Ishikawa (cell line): ENCODE measurements around the gene FBXO7.

Experiments
- CEBPB ChIP-seq: IDR thresholded peaks from 2 replicates; pipeline ENCODE4 v1.6.1; 2012
- CREB1 ChIP-seq: IDR thresholded peaks from 2 replicates; pipeline ENCODE4 v1.6.1; 2012; ENCODE audit warnings: low read depth
- EGR1 ChIP-seq: IDR thresholded peaks from 2 replicates; pipeline ENCODE4 v1.6.1; 2012
- EP300 ChIP-seq: IDR thresholded peaks from 2 replicates; pipeline ENCODE4 v1.6.1; 2012; ENCODE audit warnings: borderline replicate concordance
- FOXM1 ChIP-seq: IDR thresholded peaks from 2 replicates; pipeline ENCODE4 v1.6.1; 2012; ENCODE audit warnings: low read depth, borderline replicate concordance
- MAX ChIP-seq: IDR thresholded peaks from 2 replicates; pipeline ENCODE4 v1.6.1; 2012
- NFIC ChIP-seq: IDR thresholded peaks from 2 replicates; pipeline ENCODE4 v1.6.1; 2012
- RAD21 ChIP-seq: IDR thresholded peaks from 2 replicates; pipeline ENCODE4 v1.6.1; 2012; ENCODE audit warnings: low read depth
- REST ChIP-seq: IDR thresholded peaks from 2 replicates; pipeline ENCODE4 v1.6.1; 2012; ENCODE audit warnings: low read depth, mild to moderate bottlenecking
- TAF1 ChIP-seq: IDR thresholded peaks from 2 replicates; pipeline ENCODE4 v1.6.1; 2012; ENCODE audit warnings: low read depth, mild to moderate bottlenecking
- TCF12 ChIP-seq: IDR thresholded peaks from 2 replicates; pipeline ENCODE4 v1.6.1; 2012; ENCODE audit warnings: low read depth
- TEAD4 ChIP-seq: IDR thresholded peaks from 2 replicates; pipeline ENCODE4 v1.6.1; 2012
- USF1 ChIP-seq: IDR thresholded peaks from 2 replicates; pipeline ENCODE4 v1.6.1; 2012
- YY1 ChIP-seq: IDR thresholded peaks from 2 replicates; pipeline ENCODE4 v1.6.1; 2012; ENCODE audit warnings: low read depth
- ZBTB7A ChIP-seq: IDR thresholded peaks from 2 replicates; pipeline ENCODE4 v1.6.1; 2012; ENCODE audit warnings: low read depth

The FBXO7 gene

GRCh38 chr22:32446321-32446720 lies 28.3 kb upstream of the FBXO7 start:
- TF ChIP-seq ZBTB7A = no peak
- TF ChIP-seq RAD21 = no peak
- TF ChIP-seq TAF1 = no peak
- no peak for TF ChIP-seq FOXM1
- no peak for TF ChIP-seq MAX
- no peak for TF ChIP-seq USF1
- TF ChIP-seq TEAD4 = no peak
- TF ChIP-seq CEBPB = no peak
- no peak for TF ChIP-seq CREB1
- TF ChIP-seq TCF12 = no peak
- TF ChIP-seq NFIC = no peak
- no peak for TF ChIP-seq EP300
- no peak for TF ChIP-seq YY1

- TF ChIP-seq MAX = no peak
- TF ChIP-seq NFIC = no peak
- no peak for TF ChIP-seq RAD21
- no peak for TF ChIP-seq CEBPB
- no peak for TF ChIP-seq REST
- no peak for TF ChIP-seq USF1
- TF ChIP-seq TCF12 = no peak
- TF ChIP-seq TAF1 = no peak
- no peak for TF ChIP-seq FOXM1
These were observed 25.6 kb upstream of the FBXO7 start for GRCh38 chr22:32448980-32449379.

GRCh38 chr22:32457031-32457430 lies 17.6 kb upstream of the FBXO7 start:
- TF ChIP-seq EGR1 (no peak), CREB1 (no peak), RAD21 (no peak), ZBTB7A (no peak), CEBPB (no peak), TAF1 (no peak), NFIC (no peak)

- no peak for TF ChIP-seq YY1
- no peak for TF ChIP-seq REST
- TF ChIP-seq EGR1 = no peak
- no peak for TF ChIP-seq NFIC
- TF ChIP-seq RAD21 = no peak
- no peak for TF ChIP-seq MAX
- TF ChIP-seq EP300 = no peak
- TF ChIP-seq CEBPB = no peak
- TF ChIP-seq FOXM1 = no peak
- TF ChIP-seq TEAD4 = no peak
- no peak for TF ChIP-seq USF1
- no peak for TF ChIP-seq TCF12
- TF ChIP-seq ZBTB7A = no peak
- TF ChIP-seq TAF1 = no peak
- no peak for TF ChIP-seq CREB1
These were observed 12.2 kb upstream of the FBXO7 start for GRCh38 chr22:32462452-32462851.

- TF ChIP-seq FOXM1 = no peak
- no peak for TF ChIP-seq USF1
- no peak for TF ChIP-seq TAF1
- TF ChIP-seq ZBTB7A = no peak
- no peak for TF ChIP-seq CEBPB
- TF ChIP-seq REST = no peak
- no peak for TF ChIP-seq CREB1
- no peak for TF ChIP-seq NFIC
- TF ChIP-seq EGR1 = no peak
- TF ChIP-seq YY1 = no peak
- no peak for TF ChIP-seq MAX
- TF ChIP-seq TEAD4 = no peak
- TF ChIP-seq TCF12 = no peak
- TF ChIP-seq RAD21 = no peak
- no peak for TF ChIP-seq EP300
These were observed 8.9 kb upstream of the FBXO7 start for GRCh38 chr22:32465661-32466060.
